Spleen (tissue), 11 donors: Measurements from ENCODE around the gene HSD17B1. TPM values are rescaled to one million over a fixed set of nuclear protein-coding genes. Genes with fewer than 3 reads are reported as not detected.

ENCODE experiments used
- DNase-seq: peaks from one replicate; pipeline ENCODE4 v3.0.0-alpha.2; 2020
- H3K27ac ChIP-seq, 8 donors: fragments of 200-600 bp; sonication (generic) in 7 of 8; 1 replicate in 4 of 8; 2 replicates in 4 of 8; pipeline versions ENCODE4 v1.5.0 to v1.8.0; 2016 to 2021; ENCODE audit warnings: inconsistent platforms in 4 of 8, mild to moderate bottlenecking in 4 of 8, moderate library complexity in 1 of 8
- H3K27me3 ChIP-seq, 7 donors: fragments of 200-600 bp; sonication (generic) in 6 of 7; replicated peaks in 1 of 7; 1 replicate in 4 of 7; 2 replicates in 3 of 7; pipeline versions ENCODE4 v1.5.0 to v1.8.0; 2016 to 2021; ENCODE audit warnings: inconsistent platforms in 3 of 7, mild to moderate bottlenecking in 1 of 7
- H3K36me3 ChIP-seq, 6 donors: fragments of 200-600 bp; sonication (generic) in 5 of 6; 1 replicate in 4 of 6; 2 replicates in 2 of 6; pipeline versions ENCODE4 v1.5.0 to v1.8.0; 2016 to 2021; ENCODE audit warnings: inconsistent platforms in 2 of 6
- H3K4me1 ChIP-seq, 6 donors: fragments of 200-600 bp; sonication (generic) in 5 of 6; 1 replicate in 3 of 6; 2 replicates in 3 of 6; pipeline versions ENCODE4 v1.5.0 to v1.8.0; 2016 to 2021; ENCODE audit warnings: inconsistent platforms in 3 of 6
- H3K4me3 ChIP-seq, 8 donors: fragments of 200-600 bp; sonication (generic) in 7 of 8; 1 replicate in 4 of 8; 2 replicates in 4 of 8; pipeline versions ENCODE4 v1.5.0 to v1.8.0; 2016 to 2021; ENCODE audit warnings: inconsistent platforms in 4 of 8, mild to moderate bottlenecking in 4 of 8, moderate library complexity in 2 of 8
- H3K9me3 ChIP-seq, 8 donors: fragments of 200-600 bp; sonication (generic) in 7 of 8; 1 replicate in 4 of 8; 2 replicates in 4 of 8; pipeline versions ENCODE4 v1.5.0 to v1.8.0; 2016 to 2021; ENCODE audit warnings: inconsistent platforms in 4 of 8
- POLR2A ChIP-seq, 3 donors: fragments of 450-650 bp; IDR thresholded peaks; one replicate each; pipeline ENCODE4 v1.5.1; 2017; ENCODE audit warnings: antibody characterized with exemption in 3 of 3, mild to moderate bottlenecking in 1 of 3
- POLR2AphosphoS5 ChIP-seq, 3 donors: sonication (generic); formaldehyde crosslinking; IDR thresholded peaks; one replicate each; pipeline ENCODE4 v1.5.1; 2017; ENCODE audit warnings: antibody characterized with exemption in 3 of 3
- WGBS, 5 donors: extraction: QIAGEN DNeasy Blood & Tissue Kit in 3 of 5; methylation state at CpG; one replicate each; pipeline versions ENCODE4 v1.1.5 to v1.1.7; 2013 to 2018; 5-methylcytosine and 5-hydroxymethylcytosine counted together
- intact Hi-C: fragments of 100-400 bp; cut with DNase I; formaldehyde crosslinking; loops from one replicate; pipeline ENCODE4 v1.15.0; 2023; ENCODE audit warnings: low total_unique reads
- polyA plus RNA-seq, 3 donors: library from polyadenylated mRNA; stranded (reverse); fragments of 200-250 nt; gene quantifications; one replicate each; pipeline ENCODE4 v1.2.1, GENCODE V29; 2013
- total RNA-seq, 7 donors: library from RNA; depleted of rRNA in 3 of 7; stranded (reverse); fragments of >200 nt in 3 of 7; fragmentation: NEBNext Ultra II Directional in 4 of 7; extraction: Animal tissue kit (Norgen Biotek cat#: 25700) in 4 of 7; gene quantifications; one replicate each; pipeline versions ENCODE4 v1.1.0 to v1.2.1, GENCODE V29; 2016 to 2021
- TF ChIP-seq, protein P1 (sequence below), 11 experiments: fragments of 200-600 bp in 7 of 11; fragments of 450-650 bp in 4 of 11; sonication (generic) in 4 of 11; IDR thresholded peaks in 8 of 11; conservative IDR thresholded peaks in 3 of 11; 1 replicate in 7 of 11; 2 replicates in 4 of 11; pipeline versions ENCODE4 v1.4.0 to v1.8.0; 2016 to 2021; ENCODE audit warnings: antibody characterized with exemption in 11 of 11, inconsistent platforms in 4 of 11, mild to moderate bottlenecking in 1 of 11
- donor health status: healthy with polysubstance abuse.
- donor health status: DM: no; HTN: no; CAD: no; lungs with moderate emphysema.
- donor health status: DM: no; HTN: no; CAD: no.
- donor health status: Bipolar disorder and iron deficiency.
- donor health status: healthy.
- donor health status: DM: no; HTN: no; CAD: no.
- donor health status: DM: yes; HTN: yes; CAD: no.

HSD17B1 gene
- total and polyA plus RNA-seq, 10 donors, result 0.54 to 5.5 (median 1.3) TPM

DNA sequence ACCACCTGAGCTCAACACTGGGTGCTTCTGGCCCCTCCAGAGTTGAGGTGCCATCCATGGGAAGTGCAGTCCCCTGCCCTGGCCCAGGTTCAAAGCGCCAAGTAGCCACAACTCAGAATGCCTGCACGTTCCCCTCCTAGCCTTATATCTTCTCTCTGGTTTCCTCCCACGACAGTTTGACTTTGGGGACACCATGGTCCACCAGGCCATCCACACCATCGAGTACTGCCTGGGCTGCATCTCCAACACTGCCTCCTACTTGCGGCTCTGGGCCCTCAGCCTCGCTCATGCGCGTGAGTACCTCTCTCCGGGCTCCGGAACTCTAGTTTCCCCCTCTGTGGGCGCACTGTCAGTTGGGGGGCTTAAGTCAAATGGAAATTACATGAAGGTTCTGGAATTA is 39.0 kb upstream of the HSD17B1 start:
- intact Hi-C loops, result loop anchor here (10.0 kb wide), 1 partner anchor 49 kb away; no protein-coding TSS in a partner anchor
- Histone ChIP-seq H3K27me3 (no peaks in the 10 kb centered on the region), H3K4me1 (peaks cover 11 to 54% (median 37%) of the 10 kb centered on the region in 6 donors), H3K27ac (peak overlapping the region in 3 of 8 donors; percentile 44 to 59 (median 47)), H3K9me3 (no peaks in the 10 kb centered on the region), H3K36me3 (peaks cover 0 to 83% (median 30%) of the 10 kb centered on the region in 6 donors), H3K4me3 (no peak overlapping the region)
- DNase-seq, result no peak
- TF ChIP-seq, protein P1, sequence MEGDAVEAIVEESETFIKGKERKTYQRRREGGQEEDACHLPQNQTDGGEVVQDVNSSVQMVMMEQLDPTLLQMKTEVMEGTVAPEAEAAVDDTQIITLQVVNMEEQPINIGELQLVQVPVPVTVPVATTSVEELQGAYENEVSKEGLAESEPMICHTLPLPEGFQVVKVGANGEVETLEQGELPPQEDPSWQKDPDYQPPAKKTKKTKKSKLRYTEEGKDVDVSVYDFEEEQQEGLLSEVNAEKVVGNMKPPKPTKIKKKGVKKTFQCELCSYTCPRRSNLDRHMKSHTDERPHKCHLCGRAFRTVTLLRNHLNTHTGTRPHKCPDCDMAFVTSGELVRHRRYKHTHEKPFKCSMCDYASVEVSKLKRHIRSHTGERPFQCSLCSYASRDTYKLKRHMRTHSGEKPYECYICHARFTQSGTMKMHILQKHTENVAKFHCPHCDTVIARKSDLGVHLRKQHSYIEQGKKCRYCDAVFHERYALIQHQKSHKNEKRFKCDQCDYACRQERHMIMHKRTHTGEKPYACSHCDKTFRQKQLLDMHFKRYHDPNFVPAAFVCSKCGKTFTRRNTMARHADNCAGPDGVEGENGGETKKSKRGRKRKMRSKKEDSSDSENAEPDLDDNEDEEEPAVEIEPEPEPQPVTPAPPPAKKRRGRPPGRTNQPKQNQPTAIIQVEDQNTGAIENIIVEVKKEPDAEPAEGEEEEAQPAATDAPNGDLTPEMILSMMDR (IDR thresholded peaks at IDR 0.05 in 8 of 11, conservative IDR thresholded peaks at IDR 0.05 in 3 of 11), result no peak
- TF ChIP-seq POLR2A (IDR thresholded peaks at IDR 0.05), result no peak
- peak in 1 of 3 donors; percentile 20 for TF ChIP-seq POLR2AphosphoS5 (IDR thresholded peaks at IDR 0.05)
- WGBS, 5 donors, result 93 to 97% (median 93%) methylated on average over 11 of the region's 11 CpGs

DNA sequence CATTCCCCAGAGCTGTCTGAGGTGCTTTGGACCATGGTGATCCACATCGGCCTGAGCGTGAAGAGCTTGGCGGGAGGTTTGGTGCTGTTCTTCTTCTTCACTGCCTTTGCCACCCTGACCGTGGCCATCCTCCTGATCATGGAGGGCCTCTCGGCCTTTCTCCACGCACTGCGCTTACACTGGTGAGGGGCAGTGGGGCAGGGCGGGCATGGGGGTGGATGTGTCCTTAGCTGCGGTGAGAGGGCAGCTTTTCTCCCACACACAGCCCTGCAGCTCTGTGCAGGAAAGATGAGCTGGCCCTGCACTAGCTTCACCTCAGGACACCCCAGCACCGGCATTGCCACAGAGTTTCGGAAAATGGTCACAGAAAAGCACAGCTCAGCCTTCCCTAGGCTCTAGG is 38.4 kb upstream of the HSD17B1 start:
- peak; percentile 66 for DNase-seq
- Histone ChIP-seq H3K4me3 (no peak overlapping the region), H3K36me3 (peaks cover 0 to 77% (median 27%) of the 10 kb centered on the region in 6 donors), H3K27ac (no peak overlapping the region), H3K9me3 (no peaks in the 10 kb centered on the region), H3K4me1 (peaks cover 14 to 54% (median 42%) of the 10 kb centered on the region in 6 donors), H3K27me3 (no peaks in the 10 kb centered on the region)
- TF ChIP-seq, protein P1 (IDR thresholded peaks at IDR 0.05 in 8 of 11, conservative IDR thresholded peaks at IDR 0.05 in 3 of 11), result no peak
- TF ChIP-seq POLR2A (IDR thresholded peaks at IDR 0.05) (no peak), POLR2AphosphoS5 (IDR thresholded peaks at IDR 0.05) (no peak)
- 95 to 98% (median 95%) methylated on average over 11 of the region's 11 CpGs for WGBS, 5 donors
- intact Hi-C loops, result loop anchor here (10.0 kb wide), 1 partner anchor 49 kb away; no protein-coding TSS in a partner anchor

DNA sequence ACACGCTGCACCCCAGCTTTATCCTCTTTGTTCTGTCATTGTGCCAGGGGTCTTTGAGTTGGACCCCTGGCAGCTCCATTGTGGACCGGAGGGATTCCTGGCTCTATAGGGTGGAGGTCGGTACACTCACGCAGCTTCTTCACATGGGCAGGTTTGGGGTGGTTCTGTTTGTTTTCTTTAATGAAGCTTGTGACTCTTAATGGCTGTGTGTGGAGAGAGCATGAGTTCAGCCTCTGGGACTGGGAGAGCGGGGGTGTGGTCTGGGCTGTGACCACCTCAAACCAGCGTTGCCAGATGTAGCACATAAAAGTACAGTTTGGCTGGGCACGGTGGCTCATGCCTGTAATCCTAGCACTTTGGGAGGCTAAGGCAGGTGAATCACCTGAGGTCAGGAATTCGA is 37.9 kb upstream of the HSD17B1 start:
- no peaks in the 10 kb centered on the region for H3K9me3 ChIP-seq
- 81 to 97% (median 91%) methylated on average over 7 to 8 of the region's 8 CpGs for WGBS, 5 donors
- H3K27ac ChIP-seq, result peak overlapping the region in 1 of 8 donors; percentile 14
- H3K4me3 ChIP-seq, result no peak overlapping the region
- H3K27me3 ChIP-seq, result no peaks in the 10 kb centered on the region
- peaks cover 0 to 71% (median 21%) of the 10 kb centered on the region in 6 donors for H3K36me3 ChIP-seq
- intact Hi-C loops, result loop anchor here (5.0 to 10.0 kb wide), 3 partner anchors 50 to 193 kb away; no protein-coding TSS in a partner anchor
- peak; percentile 40 for DNase-seq
- TF ChIP-seq, protein P1 (IDR thresholded peaks at IDR 0.05 in 8 of 11, conservative IDR thresholded peaks at IDR 0.05 in 3 of 11), result no peak
- TF ChIP-seq POLR2AphosphoS5 (IDR thresholded peaks at IDR 0.05), result no peak
- peaks cover 20 to 55% (median 45%) of the 10 kb centered on the region in 6 donors for H3K4me1 ChIP-seq

DNA sequence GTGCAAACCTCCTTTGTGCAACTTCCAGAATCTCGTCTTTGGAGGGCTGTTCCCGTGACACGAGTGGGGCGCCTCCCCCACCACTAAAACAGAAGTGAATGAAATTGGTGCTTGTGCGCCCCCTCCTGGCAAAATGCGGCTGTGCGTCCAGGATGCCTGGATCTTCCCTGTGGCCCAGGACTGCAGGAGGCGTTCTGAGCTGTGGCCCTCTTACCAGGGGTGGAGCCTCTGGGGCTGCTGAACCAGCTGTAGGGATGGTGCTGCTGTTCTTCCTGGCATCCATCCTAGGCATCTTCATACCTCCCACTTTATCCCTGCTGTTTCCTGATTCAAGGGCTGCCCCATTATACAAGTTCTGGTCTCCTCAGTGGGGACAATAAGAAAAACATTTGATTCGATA is 35.2 kb upstream of the HSD17B1 start:
- intact Hi-C loops, result loop anchor here (5.0 to 10.0 kb wide), 3 partner anchors 53 to 195 kb away; no protein-coding TSS in a partner anchor
- H3K27me3 ChIP-seq, result no peaks in the 10 kb centered on the region
- peaks cover 0 to 64% (median 30%) of the 10 kb centered on the region in 6 donors for H3K36me3 ChIP-seq
- peak overlapping the region in 7 of 8 donors; percentile 73 to 91 (median 86) for H3K27ac ChIP-seq
- 5 to 9% (median 8%) methylated on average over 8 to 9 of the region's 9 CpGs for WGBS, 5 donors
- no peaks in the 10 kb centered on the region for H3K9me3 ChIP-seq
- peak; percentile 94 for DNase-seq
- peaks cover 34 to 75% (median 66%) of the 10 kb centered on the region in 6 donors for H3K4me1 ChIP-seq
- TF ChIP-seq POLR2AphosphoS5 (IDR thresholded peaks at IDR 0.05), result peak; percentile 61 to 82 (median 80)
- TF ChIP-seq, protein P1 (IDR thresholded peaks at IDR 0.05 in 8 of 11, conservative IDR thresholded peaks at IDR 0.05 in 3 of 11), result peak; percentile 94 to 99 (median 97)
- no peak for TF ChIP-seq POLR2A (IDR thresholded peaks at IDR 0.05)
- no peak overlapping the region for H3K4me3 ChIP-seq
